ENCODE data around the gene TIPARP. TPM values are rescaled to one million over a fixed set of nuclear protein-coding genes. Genes with fewer than 3 reads are reported as not detected.

The TIPARP gene
- total RNA-seq, 1 experiment from 2014 or later = 35.0 TPM

GRCh38 chr3:156676768-156677479 lies 2.5 kb downstream of the TIPARP start:
- Histone ChIP-seq H3K36me3 (ENCODE audit: low read depth) (peaks cover 46% of the 10 kb centered on the region), H3F3A (ENCODE audit: insufficient read depth, low read depth) (peaks cover 28% of the 10 kb centered on the region), H3K27me3 (ENCODE audit: insufficient read depth, low read depth) (no peaks in the 10 kb centered on the region), H3K9me2 (ENCODE audit: insufficient read depth) (no peaks in the 10 kb centered on the region), H3K4me1 (replicated peaks; ENCODE audit: insufficient read depth) (peaks cover 70% of the 10 kb centered on the region), H3K4me2 (peak overlapping the region; percentile 92), H3K9me3 (ENCODE audit: insufficient read depth, low read depth) (no peaks in the 10 kb centered on the region), H2AFZ (no peak overlapping the region), H4K20me1 (ENCODE audit: insufficient read depth) (peaks cover 56% of the 10 kb centered on the region), H3K27ac (0 out of 2 replicates have a peak overlapping the region, but pooled peaks have one; percentile 85), H3K79me2 (ENCODE audit: low read depth) (peaks cover 74% of the 10 kb centered on the region), H3K4me3 (peak overlapping the region; percentile 70; the same call in 1 of the 2 replicates)
- intact Hi-C loops (cut with micrococcal nuclease; ENCODE audit: unreplicated experiment) = loop anchor here (10.0 kb wide), 1 partner anchor 222 kb away; no protein-coding TSS in a partner anchor
- POLR2A ChIA-PET (ENCODE audit: unreplicated experiment) = interaction anchor here (1.6 kb wide), 1 partner anchor 412 kb away, joined by 11 read pairs; no protein-coding TSS in a partner anchor
- no TSS peak for BruUV-seq (replicated peaks)
- CTCF ChIA-PET = no interaction called here
- TF ChIP-seq EZH2 (IDR thresholded peaks at IDR 0.05; ENCODE audit: low read depth) (no peak), CTCF (conservative IDR thresholded peaks at IDR 0.05) (no peak)
- no peak for DNase-seq

GRCh38 chr3:156677536-156677935 lies 3.1 kb downstream of the TIPARP start:
- Histone ChIP-seq H3K4me2 (peak overlapping the region; percentile 92), H3F3A (ENCODE audit: insufficient read depth, low read depth) (peaks cover 28% of the 10 kb centered on the region), H4K20me1 (ENCODE audit: insufficient read depth) (peaks cover 62% of the 10 kb centered on the region), H3K27ac (no peak overlapping the region), H3K36me3 (ENCODE audit: low read depth) (peaks cover 52% of the 10 kb centered on the region), H3K4me3 (peak overlapping the region; percentile 70; the same call in 1 of the 2 replicates), H3K9me3 (ENCODE audit: insufficient read depth, low read depth) (no peaks in the 10 kb centered on the region), H3K27me3 (ENCODE audit: insufficient read depth, low read depth) (no peaks in the 10 kb centered on the region), H3K4me1 (replicated peaks; ENCODE audit: insufficient read depth) (peaks cover 76% of the 10 kb centered on the region), H2AFZ (no peak overlapping the region), H3K9me2 (ENCODE audit: insufficient read depth) (no peaks in the 10 kb centered on the region), H3K79me2 (ENCODE audit: low read depth) (peaks cover 80% of the 10 kb centered on the region)
- intact Hi-C loops (cut with micrococcal nuclease; ENCODE audit: unreplicated experiment) = loop anchor here (10.0 kb wide), 1 partner anchor 223 kb away; no protein-coding TSS in a partner anchor
- no peak for TF ChIP-seq EZH2 (IDR thresholded peaks at IDR 0.05; ENCODE audit: low read depth)
- BruUV-seq (replicated peaks) = no TSS peak
- ChIA-PET POLR2A (ENCODE audit: unreplicated experiment) (no interaction called here), CTCF (no interaction called here)
- no peak for DNase-seq

GRCh38 chr3:156678197-156678596 lies 3.8 kb downstream of the TIPARP start:
- Histone ChIP-seq H3K4me3 (no peak overlapping the region), H4K20me1 (ENCODE audit: insufficient read depth) (peaks cover 69% of the 10 kb centered on the region), H2AFZ (no peak overlapping the region), H3K4me1 (replicated peaks; ENCODE audit: insufficient read depth) (peaks cover 76% of the 10 kb centered on the region), H3K27ac (no peak overlapping the region), H3K4me2 (peak overlapping the region; percentile 92), H3K9me3 (ENCODE audit: insufficient read depth, low read depth) (no peaks in the 10 kb centered on the region), H3K9me2 (ENCODE audit: insufficient read depth) (no peaks in the 10 kb centered on the region), H3K36me3 (ENCODE audit: low read depth) (peaks cover 57% of the 10 kb centered on the region), H3F3A (ENCODE audit: insufficient read depth, low read depth) (peaks cover 27% of the 10 kb centered on the region), H3K27me3 (ENCODE audit: insufficient read depth, low read depth) (no peaks in the 10 kb centered on the region), H3K79me2 (ENCODE audit: low read depth) (peaks cover 87% of the 10 kb centered on the region)
- no TSS peak for BruUV-seq (replicated peaks)
- CTCF ChIA-PET = no interaction called here
- intact Hi-C loops (cut with micrococcal nuclease; ENCODE audit: unreplicated experiment) = loop anchor here (10.0 kb wide), 1 partner anchor 223 kb away; no protein-coding TSS in a partner anchor
- POLR2A ChIA-PET (ENCODE audit: unreplicated experiment) = no interaction called here
- TF ChIP-seq EZH2 (IDR thresholded peaks at IDR 0.05; ENCODE audit: low read depth) (no peak), CTCF (conservative IDR thresholded peaks at IDR 0.05) (no peak)
- no peak for DNase-seq
